Neutrophil (primary cell): Measurements from ENCODE around the gene FAM174C.
A peak's percentile ranks its signal among the peaks of the same experiment; 100 is the strongest.

ENCODE experiments used
- H3K27ac ChIP-seq: fragments of 200-600 bp; sonication (generic); 2 replicates; pipeline ENCODE4 v1.5.1; 2016; ENCODE audit warnings: mild to moderate bottlenecking, moderate library complexity
- H3K27me3 ChIP-seq: fragments of 200-600 bp; sonication (generic); 2 replicates; pipeline ENCODE4 v1.6.0; 2016; ENCODE audit warnings: mild to moderate bottlenecking
- H3K36me3 ChIP-seq: fragments of 200-600 bp; sonication (generic); 2 replicates; pipeline ENCODE4 v1.5.1; 2017
- H3K4me1 ChIP-seq, 2 experiments: fragments of 200-600 bp in 1 of 2; sonication (generic) in 1 of 2; 1 replicate in 1 of 2; 2 replicates in 1 of 2; pipeline versions ENCODE4 v1.5.1 to v1.6.1; 2013 to 2016; ENCODE audit warnings: low read depth in 1 of 2, low read length in 1 of 2, mild to moderate bottlenecking in 1 of 2, moderate library complexity in 1 of 2; ENCODE audit not compliant: control insufficient read depth in 1 of 2, insufficient read depth in 1 of 2
- H3K4me3 ChIP-seq, 2 experiments: fragments of 200-600 bp in 1 of 2; sonication (generic) in 1 of 2; 1 replicate in 1 of 2; 2 replicates in 1 of 2; pipeline ENCODE4 v1.5.1; 2013 to 2016; ENCODE audit warnings: low read depth in 1 of 2, low read length in 1 of 2, mild to moderate bottlenecking in 1 of 2, moderate library complexity in 1 of 2
- H3K9me3 ChIP-seq: fragments of 200-600 bp; sonication (generic); 2 replicates; pipeline ENCODE4 v1.5.1; 2016
- TF ChIP-seq, protein P1 (sequence below): fragments of 200-600 bp; sonication (generic); IDR thresholded peaks from 2 replicates; pipeline ENCODE4 v1.5.1; 2016; ENCODE audit warnings: antibody characterized with exemption

The FAM174C gene

DNA sequence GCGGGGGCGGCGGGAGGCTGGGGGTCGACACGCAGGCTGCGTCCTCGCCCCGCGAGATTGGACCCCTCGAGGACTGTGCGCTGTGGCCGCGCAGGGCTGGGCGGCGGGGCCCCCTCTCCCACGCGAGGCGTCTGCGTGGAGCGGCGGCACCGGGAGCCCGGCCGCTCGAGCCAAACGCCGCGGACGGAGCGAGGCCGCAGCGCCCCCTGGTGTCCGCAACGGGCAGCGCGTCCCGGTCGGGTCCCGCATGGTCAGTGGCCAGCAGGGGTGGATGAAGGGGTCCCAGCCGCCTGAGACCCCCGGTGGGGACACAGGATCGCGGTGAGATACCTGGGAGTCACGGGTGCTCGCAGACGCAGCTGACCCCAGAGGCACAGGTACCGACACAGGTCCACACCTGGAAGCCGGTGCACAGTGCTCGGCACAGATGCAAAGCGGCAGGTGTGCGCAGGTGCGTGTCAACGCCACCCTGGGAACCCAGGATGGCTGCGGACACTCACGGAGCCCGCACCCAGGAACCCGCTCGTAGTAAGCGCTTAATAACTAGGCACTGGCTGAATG is 8.3 kb upstream of the FAM174C start:
- H3K4me3 ChIP-seq, result peak overlapping the region; percentile 78 to 87
- H3K4me1 ChIP-seq, result peaks cover 80 to 88% of the 10 kb centered on the region in 2 experiments
- no peaks in the 10 kb centered on the region for H3K9me3 ChIP-seq
- H3K36me3 ChIP-seq, result peaks cover 17% of the 10 kb centered on the region
- TF ChIP-seq, protein P1, sequence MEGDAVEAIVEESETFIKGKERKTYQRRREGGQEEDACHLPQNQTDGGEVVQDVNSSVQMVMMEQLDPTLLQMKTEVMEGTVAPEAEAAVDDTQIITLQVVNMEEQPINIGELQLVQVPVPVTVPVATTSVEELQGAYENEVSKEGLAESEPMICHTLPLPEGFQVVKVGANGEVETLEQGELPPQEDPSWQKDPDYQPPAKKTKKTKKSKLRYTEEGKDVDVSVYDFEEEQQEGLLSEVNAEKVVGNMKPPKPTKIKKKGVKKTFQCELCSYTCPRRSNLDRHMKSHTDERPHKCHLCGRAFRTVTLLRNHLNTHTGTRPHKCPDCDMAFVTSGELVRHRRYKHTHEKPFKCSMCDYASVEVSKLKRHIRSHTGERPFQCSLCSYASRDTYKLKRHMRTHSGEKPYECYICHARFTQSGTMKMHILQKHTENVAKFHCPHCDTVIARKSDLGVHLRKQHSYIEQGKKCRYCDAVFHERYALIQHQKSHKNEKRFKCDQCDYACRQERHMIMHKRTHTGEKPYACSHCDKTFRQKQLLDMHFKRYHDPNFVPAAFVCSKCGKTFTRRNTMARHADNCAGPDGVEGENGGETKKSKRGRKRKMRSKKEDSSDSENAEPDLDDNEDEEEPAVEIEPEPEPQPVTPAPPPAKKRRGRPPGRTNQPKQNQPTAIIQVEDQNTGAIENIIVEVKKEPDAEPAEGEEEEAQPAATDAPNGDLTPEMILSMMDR, result peak; percentile 98
- H3K27me3 ChIP-seq, result peaks cover 8% of the 10 kb centered on the region
- H3K27ac ChIP-seq, result peak overlapping the region; percentile 90

DNA sequence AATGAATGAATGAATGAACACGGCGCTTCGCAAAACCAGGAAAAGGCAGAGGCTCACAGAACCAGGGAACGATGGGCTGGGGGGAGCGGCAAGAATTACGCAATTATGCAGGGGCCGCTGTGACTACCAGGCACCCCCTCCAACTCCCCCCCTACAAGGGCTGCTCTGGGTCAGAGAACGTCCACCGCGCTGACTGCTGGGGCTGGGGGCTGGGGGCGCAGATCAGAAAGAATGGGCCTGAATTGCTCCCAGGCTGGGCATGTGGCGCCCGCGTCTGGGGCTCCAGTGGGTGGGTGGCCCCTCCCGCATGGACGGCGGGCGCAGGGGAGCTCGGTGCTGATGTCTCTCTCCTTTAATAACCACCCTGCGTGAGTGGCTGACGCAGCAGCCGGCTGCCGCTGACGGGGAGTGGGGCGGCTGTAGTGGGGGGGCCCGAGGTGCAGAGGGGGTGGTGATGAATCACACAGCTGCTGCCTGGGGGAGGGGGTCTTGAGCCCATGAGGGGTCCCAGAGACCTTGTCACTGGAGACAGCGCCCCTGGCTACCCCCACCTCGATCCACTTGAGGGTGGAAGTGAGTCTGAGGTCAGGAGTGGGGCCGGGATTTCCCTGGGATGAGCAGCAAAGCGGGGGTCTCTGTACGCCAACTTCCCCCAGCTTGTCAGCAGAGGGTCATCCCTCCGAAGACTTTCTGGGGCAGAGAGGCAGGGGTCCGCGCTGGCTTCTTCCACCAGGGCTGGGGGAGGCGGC is 7.7 kb upstream of the FAM174C start:
- Histone ChIP-seq H3K27ac (peak overlapping the region; percentile 99), H3K4me1 (peaks cover 80 to 88% of the 10 kb centered on the region in 2 experiments), H3K36me3 (peaks cover 24% of the 10 kb centered on the region), H3K4me3 (peak overlapping the region; percentile 78 to 87), H3K27me3 (peaks cover 8% of the 10 kb centered on the region), H3K9me3 (no peaks in the 10 kb centered on the region)
- TF ChIP-seq, protein P1, result no peak

DNA sequence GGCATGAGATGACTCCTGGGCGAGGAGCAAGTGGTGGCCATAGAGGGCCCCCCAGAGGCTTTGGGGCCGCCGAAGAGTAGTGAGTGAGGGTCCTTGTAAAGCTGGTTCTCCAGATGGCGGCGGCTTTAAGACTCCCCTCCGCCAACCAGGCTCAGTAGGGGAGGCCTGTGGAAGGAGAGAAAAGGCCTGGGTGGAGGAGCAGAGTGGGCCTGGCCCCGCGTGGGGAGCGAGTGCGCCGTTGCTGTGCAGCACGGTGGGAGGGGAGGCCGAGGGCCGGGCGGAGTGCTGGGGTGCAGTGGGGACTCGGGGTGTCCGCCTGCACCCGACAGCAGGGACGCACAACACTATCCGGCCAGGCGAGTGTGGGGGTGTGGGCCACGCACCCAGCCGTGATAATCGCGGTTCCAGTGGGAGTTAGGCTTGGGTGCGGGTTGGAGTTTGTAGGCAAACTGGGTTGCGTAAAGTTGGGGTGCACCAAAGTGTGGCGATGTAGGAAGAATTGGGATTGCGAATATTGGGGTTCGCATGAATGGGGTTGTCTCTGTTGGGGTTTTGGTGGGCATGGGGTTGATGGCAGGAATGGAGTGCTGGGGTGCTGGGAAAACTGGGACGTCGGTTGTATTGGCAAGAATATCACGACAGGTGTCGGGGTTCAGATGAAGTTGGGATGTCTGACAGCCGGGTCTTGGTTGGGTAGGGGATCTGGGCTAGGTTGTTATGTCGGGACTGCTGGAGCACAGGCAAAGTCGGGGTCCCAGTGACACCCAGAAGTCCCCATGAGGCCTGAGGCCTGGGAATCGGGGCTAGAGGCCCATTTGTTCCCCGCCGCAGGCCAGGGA is 6.9 kb upstream of the FAM174C start:
- Histone ChIP-seq H3K4me3 (peak overlapping the region; percentile 76 to 80), H3K4me1 (peaks cover 80 to 88% of the 10 kb centered on the region in 2 experiments), H3K36me3 (peaks cover 32% of the 10 kb centered on the region), H3K27me3 (peaks cover 8% of the 10 kb centered on the region), H3K27ac (peak overlapping the region; percentile 99), H3K9me3 (no peaks in the 10 kb centered on the region)
- TF ChIP-seq, protein P1, result no peak

DNA sequence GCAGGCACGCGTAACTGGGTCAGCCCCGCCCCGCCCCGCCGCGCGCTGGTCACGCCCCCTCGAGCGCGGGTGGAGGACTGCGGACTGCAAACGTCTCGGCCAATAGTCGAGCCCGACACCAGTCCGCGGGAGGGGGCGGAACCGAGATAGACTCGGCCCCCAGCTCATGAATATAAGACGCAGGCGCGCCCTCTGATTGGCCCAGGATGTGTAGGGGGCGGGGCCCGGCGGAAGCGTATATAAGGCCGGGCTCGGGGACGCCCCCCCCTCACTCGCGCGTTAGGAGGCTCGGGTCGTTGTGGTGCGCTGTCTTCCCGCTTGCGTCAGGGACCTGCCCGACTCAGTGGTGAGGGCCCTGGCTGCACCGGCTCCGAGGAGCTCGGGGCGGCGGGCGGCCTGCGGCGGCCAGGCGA is 6.3 kb upstream of the FAM174C start, which contains the start of gene CIRBP:
Gene CIRBP, plus strand, starts transcription at position 268 of the 413 bp plus-strand sequence. CDS start 1,602 bp downstream, outside the sequence.
- Histone ChIP-seq H3K36me3 (peaks cover 38% of the 10 kb centered on the region), H3K4me3 (peak within 1 kb of the TSS; percentile 76 to 80), H3K27ac (peak within 1 kb of the TSS; percentile 99), H3K4me1 (peaks cover 81 to 95% of the 10 kb centered on the region in 2 experiments), H3K27me3 (peaks cover 8% of the 10 kb centered on the region), H3K9me3 (no peaks in the 10 kb centered on the region)
- TF ChIP-seq, protein P1, result peak; percentile 61

DNA sequence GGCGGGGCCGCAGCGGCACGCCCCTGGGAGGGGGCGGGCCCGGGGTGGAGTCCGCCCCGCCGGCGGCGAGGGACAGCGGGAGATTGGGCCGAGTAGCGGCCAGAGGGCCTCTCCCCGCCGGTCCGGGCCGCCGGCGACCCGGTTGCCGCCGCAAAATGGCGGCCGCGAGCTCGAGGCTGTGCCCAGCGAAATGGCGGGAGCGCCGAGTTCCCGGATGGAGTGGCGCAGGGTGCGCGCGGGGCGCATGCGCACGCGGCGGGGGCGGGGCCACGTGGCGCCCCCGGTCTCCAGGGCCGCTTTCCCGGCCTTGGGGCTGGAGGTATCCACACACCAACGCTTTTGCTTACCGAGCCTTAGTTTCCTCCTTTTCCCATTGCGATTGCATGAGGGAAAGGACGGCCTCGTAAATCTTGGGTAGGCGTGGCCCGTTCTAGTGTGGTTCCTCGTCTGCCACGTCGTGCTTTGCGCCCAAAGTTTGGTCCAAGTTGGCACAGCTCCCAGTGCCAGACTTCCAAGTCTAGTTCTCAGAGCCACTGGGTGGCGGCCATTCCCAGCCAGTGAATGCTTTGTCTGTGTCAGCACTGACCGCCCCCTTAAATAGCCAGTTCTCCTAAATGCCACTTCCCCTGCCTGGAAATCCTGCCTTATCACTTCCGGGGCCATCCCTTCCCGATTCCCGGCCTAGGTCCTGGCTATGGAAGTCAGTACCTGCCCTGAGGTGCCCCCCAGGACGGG is 5.7 kb upstream of the FAM174C start:
- Histone ChIP-seq H3K36me3 (peaks cover 44% of the 10 kb centered on the region), H3K4me1 (peaks cover 86 to 95% of the 10 kb centered on the region in 2 experiments)
- TF ChIP-seq, protein P1, result no peak

More for the DNA sequence above, 5.7 kb upstream of the FAM174C start:
- H3K9me3 ChIP-seq, result no peaks in the 10 kb centered on the region
- H3K4me3 ChIP-seq, result peak overlapping the region; percentile 76 to 80
- peaks cover 8% of the 10 kb centered on the region for H3K27me3 ChIP-seq
- H3K27ac ChIP-seq, result peak overlapping the region; percentile 99
